Activated CD8-positive, alpha-beta T cell treated with anti-CD3 and anti-CD28 coated beads for 36 hours (primary cell): ENCODE results near the gene NFX1. TPM values are rescaled to one million over a fixed set of nuclear protein-coding genes. Genes with fewer than 3 reads are reported as not detected.

Experiments used
- ATAC-seq: fragments of 200-7000 bp; cut with Tn5 transposase; one replicate; pipeline ENCODE4 v1.10.0; 2021; ENCODE audit warnings: mild to moderate bottlenecking, moderate library complexity
- CTCF ChIA-PET: fragments of 350-600 bp; sonication (Branson Sonifier 250); formaldehyde crosslinking; loops from one replicate; lab custom pipeline; 2021; ENCODE audit warnings: antibody characterized with exemption; lab: Charles Lee
- POLR2A ChIA-PET: fragments of 350-600 bp; sonication (Branson Sonifier 250); formaldehyde crosslinking; loops from one replicate; lab custom pipeline; 2021; ENCODE audit warnings: antibody characterized with exemption; lab: Charles Lee
- DNase-seq: peaks from one replicate; pipeline ENCODE4 v3.0.0-alpha.2; 2020
- H3K27ac Mint-ChIP-seq: one replicate; pipeline ENCODE4 v1.8.0; 2021; ENCODE audit warnings: mild to moderate bottlenecking, mixed read lengths
- H3K27me3 Mint-ChIP-seq: one replicate; pipeline ENCODE4 v1.8.0; 2021; ENCODE audit warnings: mixed read lengths
- H3K36me3 Mint-ChIP-seq: one replicate; pipeline ENCODE4 v1.8.0; 2021; ENCODE audit warnings: low read depth, mixed read lengths
- H3K4me1 Mint-ChIP-seq: one replicate; pipeline ENCODE4 v1.8.0; 2021; ENCODE audit warnings: low read depth, mixed read lengths
- H3K4me3 Mint-ChIP-seq: one replicate; pipeline ENCODE4 v1.8.0; 2021; ENCODE audit warnings: mild to moderate bottlenecking, moderate library complexity, mixed read lengths
- H3K9me3 Mint-ChIP-seq: one replicate; pipeline ENCODE4 v1.8.0; 2021; ENCODE audit warnings: mixed read lengths
- CTCF ChIP-seq: fragments of 200-600 bp; IDR thresholded peaks from one replicate; pipeline ENCODE4 v1.8.0; 2022; ENCODE audit warnings: antibody characterized with exemption, mild to moderate bottlenecking
- intact Hi-C: fragments of 100-400 bp; cut with micrococcal nuclease; formaldehyde crosslinking; loops from one replicate; pipeline ENCODE4 v1.10.0; 2022
- total RNA-seq, 2 experiments: library from RNA; stranded (reverse); gene quantifications; one replicate each; pipeline ENCODE4 v1.2.3, GENCODE V29; 2021

NFX1 gene
- total RNA-seq, 2 experiments from 2014 or later, result 37.4 to 38.9 TPM

- Mint-ChIP-seq H3K36me3 (peaks cover 65% of the 10 kb centered on the region), H3K4me3 (no peak overlapping the region), H3K27me3 (no peaks in the 10 kb centered on the region), H3K4me1 (peaks cover 1% of the 10 kb centered on the region), H3K9me3 (peaks cover 18% of the 10 kb centered on the region), H3K27ac (peak overlapping the region; percentile 51)
- no peak for TF ChIP-seq CTCF
- intact Hi-C loops, result no loop called here
- ATAC-seq (no peak), DNase-seq (no peak)
- ChIA-PET CTCF (no interaction called here), POLR2A (no interaction called here)
These were observed 50.9 kb downstream of the NFX1 start for GRCh38 chr9:33341182-33341581.

- intact Hi-C loops, result no loop called here
- H3K4me3 Mint-ChIP-seq, result no peak overlapping the region
- ChIA-PET CTCF (no interaction called here), POLR2A (interaction anchor here (1.0 kb wide), 1 partner anchor 16 kb away, joined by 3 read pairs; no protein-coding TSS in a partner anchor)
- no peaks in the 10 kb centered on the region for H3K27me3 Mint-ChIP-seq
- peak overlapping the region; percentile 20 for H3K27ac Mint-ChIP-seq
- peaks cover 73% of the 10 kb centered on the region for H3K36me3 Mint-ChIP-seq
- no peak for TF ChIP-seq CTCF
- DNase-seq (no peak), ATAC-seq (no peak)
- H3K9me3 Mint-ChIP-seq, result peaks cover 14% of the 10 kb centered on the region
- H3K4me1 Mint-ChIP-seq, result peaks cover 3% of the 10 kb centered on the region
These were observed 53.8 kb downstream of the NFX1 start for GRCh38 chr9:33344145-33344544.

GRCh38 chr9:33346564-33346963, 56.2 kb downstream of the NFX1 start:
- ATAC-seq (no peak), DNase-seq (no peak)
- no peak overlapping the region for H3K4me3 Mint-ChIP-seq
- H3K27me3 Mint-ChIP-seq, result no peaks in the 10 kb centered on the region
- H3K9me3 Mint-ChIP-seq, result no peaks in the 10 kb centered on the region
- peak overlapping the region; percentile 51 for H3K27ac Mint-ChIP-seq
- peaks cover 59% of the 10 kb centered on the region for H3K36me3 Mint-ChIP-seq
- TF ChIP-seq CTCF, result no peak
- ChIA-PET CTCF (no interaction called here), POLR2A (no interaction called here)
- peaks cover 3% of the 10 kb centered on the region for H3K4me1 Mint-ChIP-seq
- intact Hi-C loops, result no loop called here

GRCh38 chr9:33348998-33349397, 58.7 kb downstream of the NFX1 start:
- ATAC-seq (no peak), DNase-seq (no peak)
- CTCF ChIA-PET, result no interaction called here
- no peak for TF ChIP-seq CTCF
- POLR2A ChIA-PET, result interaction anchor here (0.6 kb wide), 1 partner anchor 38 kb away, joined by 3 read pairs; no protein-coding TSS in a partner anchor
- Mint-ChIP-seq H3K4me1 (peaks cover 2% of the 10 kb centered on the region), H3K27me3 (no peaks in the 10 kb centered on the region), H3K27ac (no peak overlapping the region), H3K9me3 (no peaks in the 10 kb centered on the region), H3K36me3 (peaks cover 48% of the 10 kb centered on the region), H3K4me3 (no peak overlapping the region)
- intact Hi-C loops, result no loop called here

GRCh38 chr9:33349743-33350142, 59.4 kb downstream of the NFX1 start:
- Mint-ChIP-seq H3K27me3 (no peaks in the 10 kb centered on the region), H3K27ac (no peak overlapping the region), H3K36me3 (peaks cover 52% of the 10 kb centered on the region), H3K9me3 (no peaks in the 10 kb centered on the region), H3K4me1 (peaks cover 2% of the 10 kb centered on the region), H3K4me3 (no peak overlapping the region)
- no peak for DNase-seq
- no peak for TF ChIP-seq CTCF
- ATAC-seq, result no peak
- intact Hi-C loops, result no loop called here
- ChIA-PET POLR2A (interaction anchor here (0.6 kb wide), 1 partner anchor 39 kb away, joined by 3 read pairs; no protein-coding TSS in a partner anchor), CTCF (interaction anchor here (1.5 kb wide), 1 partner anchor 123 kb away, joined by 3 read pairs; no protein-coding TSS in a partner anchor)
